OCI-LY3 (cell line): ENCODE results near the gene BRAF.

ENCODE experiments used
- EZH2phosphoT487 ChIP-seq: fragments of 200-600 bp; shearing (Covaris generic); IDR thresholded peaks from 2 replicates; pipeline ENCODE4 v1.6.1; 2018; ENCODE audit warnings: antibody characterized with exemption, mixed run types, low read depth
- TF ChIP-seq, protein P1 (sequence below): fragments of 200-600, 300-600 bp; sonication (generic); IDR thresholded peaks from 2 replicates; pipeline ENCODE4 v1.5.1; 2014; ENCODE audit warnings: antibody characterized with exemption, low read length, low read depth

DNA sequence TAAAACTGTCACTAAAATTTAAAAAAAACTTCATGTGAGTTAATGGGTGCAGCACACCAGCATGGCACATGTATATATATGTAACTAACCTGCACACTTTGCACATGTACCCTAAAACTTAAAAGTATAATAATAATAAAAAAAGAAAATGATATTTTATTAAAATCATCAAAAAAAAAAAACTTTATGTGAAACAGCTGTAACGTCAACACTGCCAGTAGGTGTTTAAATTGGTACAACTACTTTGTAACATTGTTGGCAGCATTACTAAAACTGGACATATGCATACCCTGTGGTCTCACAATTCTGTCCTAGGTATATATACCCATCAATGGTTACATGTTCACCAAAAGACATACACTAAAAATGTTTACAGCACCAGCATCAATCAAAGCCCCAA is 146.2 kb downstream of the BRAF start:
- TF ChIP-seq, protein P1, sequence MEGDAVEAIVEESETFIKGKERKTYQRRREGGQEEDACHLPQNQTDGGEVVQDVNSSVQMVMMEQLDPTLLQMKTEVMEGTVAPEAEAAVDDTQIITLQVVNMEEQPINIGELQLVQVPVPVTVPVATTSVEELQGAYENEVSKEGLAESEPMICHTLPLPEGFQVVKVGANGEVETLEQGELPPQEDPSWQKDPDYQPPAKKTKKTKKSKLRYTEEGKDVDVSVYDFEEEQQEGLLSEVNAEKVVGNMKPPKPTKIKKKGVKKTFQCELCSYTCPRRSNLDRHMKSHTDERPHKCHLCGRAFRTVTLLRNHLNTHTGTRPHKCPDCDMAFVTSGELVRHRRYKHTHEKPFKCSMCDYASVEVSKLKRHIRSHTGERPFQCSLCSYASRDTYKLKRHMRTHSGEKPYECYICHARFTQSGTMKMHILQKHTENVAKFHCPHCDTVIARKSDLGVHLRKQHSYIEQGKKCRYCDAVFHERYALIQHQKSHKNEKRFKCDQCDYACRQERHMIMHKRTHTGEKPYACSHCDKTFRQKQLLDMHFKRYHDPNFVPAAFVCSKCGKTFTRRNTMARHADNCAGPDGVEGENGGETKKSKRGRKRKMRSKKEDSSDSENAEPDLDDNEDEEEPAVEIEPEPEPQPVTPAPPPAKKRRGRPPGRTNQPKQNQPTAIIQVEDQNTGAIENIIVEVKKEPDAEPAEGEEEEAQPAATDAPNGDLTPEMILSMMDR: no peak
- TF ChIP-seq EZH2phosphoT487: no peak
